VCaP (cell line): ENCODE results near the gene SPOCK1.

Experiments
- H3K27ac ChIP-seq: fragments of 450-650 bp; 2 replicates; pipeline ENCODE4 v1.5.1; 2017
- TF ChIP-seq, protein P1 (sequence below): fragments of 450-650 bp; conservative IDR thresholded peaks from 2 replicates; pipeline ENCODE4 v1.5.1; 2017; ENCODE audit warnings: mild to moderate bottlenecking, moderate library complexity

Gene SPOCK1

DNA sequence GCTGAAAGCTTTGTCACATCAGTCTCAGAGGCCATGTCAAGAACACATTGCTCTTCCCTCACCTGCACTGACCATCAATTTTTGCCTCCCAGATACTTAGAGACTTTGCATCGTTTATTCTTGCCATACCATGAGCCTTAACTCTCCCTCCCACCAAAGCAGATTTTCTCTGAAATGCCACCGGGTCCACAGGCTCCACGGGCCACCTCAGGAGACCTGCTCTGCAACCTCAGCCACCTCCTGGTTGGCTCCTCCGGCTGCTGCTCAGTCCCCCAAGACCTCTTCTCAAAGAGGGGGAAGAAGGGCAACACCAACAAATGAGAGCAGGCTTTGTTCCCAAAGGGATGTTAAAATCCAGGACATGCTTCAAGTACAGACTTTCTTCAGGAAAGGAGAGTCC is 400.5 kb downstream of the SPOCK1 start:
- H3K27ac ChIP-seq = no peak overlapping the region

GRCh38 chr5:137098238-137098637 is 400.9 kb downstream of the SPOCK1 start:
- TF ChIP-seq, protein P1, sequence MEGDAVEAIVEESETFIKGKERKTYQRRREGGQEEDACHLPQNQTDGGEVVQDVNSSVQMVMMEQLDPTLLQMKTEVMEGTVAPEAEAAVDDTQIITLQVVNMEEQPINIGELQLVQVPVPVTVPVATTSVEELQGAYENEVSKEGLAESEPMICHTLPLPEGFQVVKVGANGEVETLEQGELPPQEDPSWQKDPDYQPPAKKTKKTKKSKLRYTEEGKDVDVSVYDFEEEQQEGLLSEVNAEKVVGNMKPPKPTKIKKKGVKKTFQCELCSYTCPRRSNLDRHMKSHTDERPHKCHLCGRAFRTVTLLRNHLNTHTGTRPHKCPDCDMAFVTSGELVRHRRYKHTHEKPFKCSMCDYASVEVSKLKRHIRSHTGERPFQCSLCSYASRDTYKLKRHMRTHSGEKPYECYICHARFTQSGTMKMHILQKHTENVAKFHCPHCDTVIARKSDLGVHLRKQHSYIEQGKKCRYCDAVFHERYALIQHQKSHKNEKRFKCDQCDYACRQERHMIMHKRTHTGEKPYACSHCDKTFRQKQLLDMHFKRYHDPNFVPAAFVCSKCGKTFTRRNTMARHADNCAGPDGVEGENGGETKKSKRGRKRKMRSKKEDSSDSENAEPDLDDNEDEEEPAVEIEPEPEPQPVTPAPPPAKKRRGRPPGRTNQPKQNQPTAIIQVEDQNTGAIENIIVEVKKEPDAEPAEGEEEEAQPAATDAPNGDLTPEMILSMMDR = no peak
- H3K27ac ChIP-seq = no peak overlapping the region

More for the DNA sequence above, 400.5 kb downstream of the SPOCK1 start:
- TF ChIP-seq, protein P1 = no peak

- TF ChIP-seq, protein P1 = no peak
- H3K27ac ChIP-seq = no peak overlapping the region
Observed at GRCh38 chr5:137097203-137097602, 401.9 kb downstream of the SPOCK1 start.

GRCh38 chr5:137096149-137097103 is 402.7 kb downstream of the SPOCK1 start:
- H3K27ac ChIP-seq = no peak overlapping the region

GRCh38 chr5:137095597-137095996 is 403.5 kb downstream of the SPOCK1 start:
- TF ChIP-seq, protein P1 = no peak

More at GRCh38 chr5:137096149-137097103, 402.7 kb downstream of the SPOCK1 start:
- TF ChIP-seq, protein P1 = no peak

DNA sequence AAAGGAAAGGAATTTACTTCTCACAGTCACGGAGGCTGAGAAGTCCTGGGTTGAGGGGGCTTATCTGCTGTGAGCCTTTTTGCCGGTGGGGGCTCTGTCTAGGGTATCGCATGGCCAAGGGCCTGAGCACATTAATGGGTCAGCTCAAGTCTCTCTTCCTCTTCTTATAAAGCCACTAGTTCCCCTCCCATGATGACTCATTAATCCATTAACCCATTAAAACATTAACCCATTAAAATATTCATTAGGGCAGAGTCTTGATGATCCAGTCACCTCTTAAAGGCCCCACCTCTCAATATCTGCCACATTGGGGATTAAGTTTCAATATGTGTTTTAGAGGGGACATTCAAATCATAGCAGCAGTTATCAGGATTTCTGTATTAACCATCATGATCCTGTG is 406.3 kb downstream of the SPOCK1 start:
- TF ChIP-seq, protein P1 = no peak

More at GRCh38 chr5:137095597-137095996, 403.5 kb downstream of the SPOCK1 start:
- H3K27ac ChIP-seq = no peak overlapping the region

GRCh38 chr5:137091472-137091871 is 407.7 kb downstream of the SPOCK1 start:
- no peak overlapping the region for H3K27ac ChIP-seq
- TF ChIP-seq, protein P1 = no peak

More for the DNA sequence above, 406.3 kb downstream of the SPOCK1 start:
- H3K27ac ChIP-seq = no peak overlapping the region
